ENCODE results near the gene ABI2.
"Not testable (repeated sequence)": the region's sequence is repeated elsewhere in the genome, so short reads cannot be mapped to it uniquely, and the experiment has no call there.

ABI2 gene

DNA sequence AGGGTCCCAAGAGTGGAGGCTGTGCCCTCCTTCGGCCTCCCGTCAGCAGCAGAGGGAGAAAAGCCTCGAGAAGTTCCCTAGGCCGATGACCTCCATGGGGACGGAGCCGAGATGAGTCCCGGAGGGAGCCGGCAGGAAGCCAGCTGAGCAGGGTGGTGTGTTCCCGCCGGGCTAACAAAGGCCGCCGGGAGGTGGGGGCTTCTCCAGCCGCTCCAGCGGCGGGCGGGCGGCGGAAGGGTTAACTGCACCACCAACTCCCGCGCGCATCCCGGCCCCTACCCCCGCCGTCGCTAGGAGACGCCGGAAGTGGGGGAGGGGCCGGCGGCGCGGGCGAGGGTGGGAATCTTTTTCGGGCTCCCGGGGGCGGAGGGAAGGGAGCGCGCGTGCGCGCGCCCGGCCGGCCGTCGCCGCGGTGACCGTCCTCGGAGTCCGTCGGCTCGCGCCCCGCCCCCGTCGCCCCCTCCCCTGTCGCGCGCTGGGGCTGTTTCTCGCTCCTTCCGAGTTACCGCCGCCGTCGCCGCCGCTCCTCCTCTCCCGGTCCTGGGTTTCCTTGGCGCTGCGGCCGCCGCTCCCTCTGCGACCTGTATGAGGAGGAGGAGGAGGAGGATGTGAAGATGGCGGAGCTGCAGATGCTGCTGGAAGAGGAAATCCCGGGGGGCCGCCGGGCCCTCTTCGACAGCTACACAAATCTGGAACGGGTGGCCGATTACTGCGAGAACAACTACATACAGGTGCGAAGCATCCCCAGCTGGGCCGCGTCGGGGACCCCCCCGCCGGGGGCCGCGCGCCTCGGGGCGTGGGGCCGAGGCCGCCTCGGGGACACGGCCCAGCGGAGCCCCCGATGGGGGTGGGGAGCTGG lies at the start of gene ABI2:
Gene ABI2 (plus strand): TSS at position 494 of the 859 bp plus-strand sequence. CDS start 121 bp downstream, at position 615.
- Histone ChIP-seq H3K4me3 (ENCODE audit: low read length) (peak within 1 kb of the TSS; percentile 76), H3K9ac (ENCODE audit: low read length) (peak within 1 kb of the TSS; percentile 62), H3K27me3 (ENCODE audit: control insufficient read depth, insufficient read depth, low read length) (no peaks in the 10 kb centered on the region), H3K27ac (ENCODE audit: low read depth, low read length) (peak within 1 kb of the TSS; percentile 68), H3K4me1 (ENCODE audit: control insufficient read depth, insufficient read depth, low read length) (peaks cover 4% of the 10 kb centered on the region), H3K36me3 (ENCODE audit: control insufficient read depth, insufficient read depth, low read length) (no peaks in the 10 kb centered on the region)

DNA sequence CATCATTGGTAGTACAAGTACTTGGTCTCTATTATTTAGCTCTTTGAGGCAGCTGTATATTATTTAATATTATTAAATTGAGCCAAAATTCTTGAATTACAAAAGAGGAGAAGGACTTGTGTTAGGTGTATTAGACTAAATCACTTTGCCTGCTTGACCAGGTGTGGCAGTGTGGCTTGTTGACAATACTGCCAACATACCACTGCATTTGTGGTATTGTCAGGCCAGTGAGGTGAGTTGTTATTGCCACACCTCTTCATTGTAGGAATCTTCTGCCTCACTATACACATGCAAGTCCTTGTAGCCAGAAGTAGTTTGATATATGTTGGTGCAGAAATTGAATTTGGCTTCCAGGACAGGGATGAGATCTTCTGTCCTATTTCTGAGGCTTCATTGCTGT lies 48.9 kb upstream of the ABI2 start:
- Histone ChIP-seq H3K4me3 (ENCODE audit: low read length) (no peak overlapping the region), H3K36me3 (ENCODE audit: control insufficient read depth, insufficient read depth, low read length) (peaks cover 20% of the 10 kb centered on the region), H3K9ac (ENCODE audit: low read length) (no peak overlapping the region), H3K4me1 (ENCODE audit: control insufficient read depth, insufficient read depth, low read length) (no peaks in the 10 kb centered on the region), H3K27ac (ENCODE audit: low read depth, low read length) (no peak overlapping the region), H3K27me3 (ENCODE audit: control insufficient read depth, insufficient read depth, low read length) (no peaks in the 10 kb centered on the region)

DNA sequence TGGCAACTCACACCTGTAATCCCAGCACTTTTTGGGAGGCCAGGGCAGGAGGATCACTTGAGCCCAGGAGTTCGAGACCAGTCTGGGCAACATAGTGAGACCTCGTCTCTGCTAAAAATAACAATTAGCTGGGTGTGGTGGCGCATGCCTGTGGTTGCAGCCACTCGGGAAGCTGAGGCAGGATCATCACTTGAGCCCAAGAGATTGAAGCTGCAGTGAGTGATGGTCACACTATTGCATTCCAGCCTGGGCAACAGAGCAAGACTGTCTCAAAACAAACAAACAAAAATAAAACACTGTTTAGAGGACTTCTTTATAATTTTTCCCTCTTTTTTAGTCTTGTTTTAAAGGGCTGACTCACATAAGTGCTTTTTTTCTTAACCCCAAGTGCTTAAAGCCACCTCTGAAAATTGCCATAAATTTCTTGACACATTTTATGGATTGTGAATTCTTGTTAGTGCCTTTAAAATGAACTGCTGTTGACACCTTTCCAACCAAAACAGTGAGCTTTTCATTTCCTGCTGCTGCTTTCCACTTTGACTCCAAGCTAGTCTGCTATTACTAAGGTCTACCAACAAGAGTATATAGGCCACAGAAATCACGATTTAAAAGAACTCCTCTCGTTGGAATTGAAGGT lies 47.6 kb upstream of the ABI2 start:
- Histone ChIP-seq H3K27me3 (ENCODE audit: control insufficient read depth, insufficient read depth, low read length) (no peaks in the 10 kb centered on the region), H3K36me3 (ENCODE audit: control insufficient read depth, insufficient read depth, low read length) (peaks cover 20% of the 10 kb centered on the region), H3K4me1 (ENCODE audit: control insufficient read depth, insufficient read depth, low read length) (no peaks in the 10 kb centered on the region), H3K9ac (ENCODE audit: low read length) (no peak overlapping the region), H3K27ac (ENCODE audit: low read depth, low read length) (no peak overlapping the region), H3K4me3 (ENCODE audit: low read length) (no peak overlapping the region)

DNA sequence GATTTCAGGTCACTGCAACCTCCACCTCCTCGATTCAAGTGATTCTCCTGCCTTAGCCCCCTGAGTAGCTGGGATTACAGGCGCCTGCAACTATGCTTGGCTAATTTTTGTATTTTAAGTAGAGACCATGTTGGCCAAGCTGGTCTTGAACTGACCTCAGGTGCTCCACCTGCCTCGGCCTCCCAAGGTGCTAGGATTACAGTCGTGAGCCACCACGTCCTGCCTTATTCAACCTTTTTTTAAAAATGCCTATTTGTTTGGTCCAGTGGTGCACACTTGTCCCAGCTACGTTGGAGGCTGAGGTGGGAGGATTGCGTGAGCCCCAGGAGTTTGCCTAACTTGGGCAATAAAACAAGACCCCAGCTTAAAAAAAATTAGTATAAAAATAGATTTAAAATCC lies 46.1 kb upstream of the ABI2 start:
- Histone ChIP-seq H3K4me3 (ENCODE audit: low read length) (no peak overlapping the region), H3K27me3 (ENCODE audit: control insufficient read depth, insufficient read depth, low read length) (no peaks in the 10 kb centered on the region), H3K9ac (ENCODE audit: low read length) (no peak overlapping the region), H3K27ac (ENCODE audit: low read depth, low read length) (no peak overlapping the region), H3K36me3 (ENCODE audit: control insufficient read depth, insufficient read depth, low read length) (peaks cover 20% of the 10 kb centered on the region), H3K4me1 (ENCODE audit: control insufficient read depth, insufficient read depth, low read length) (no peaks in the 10 kb centered on the region)

DNA sequence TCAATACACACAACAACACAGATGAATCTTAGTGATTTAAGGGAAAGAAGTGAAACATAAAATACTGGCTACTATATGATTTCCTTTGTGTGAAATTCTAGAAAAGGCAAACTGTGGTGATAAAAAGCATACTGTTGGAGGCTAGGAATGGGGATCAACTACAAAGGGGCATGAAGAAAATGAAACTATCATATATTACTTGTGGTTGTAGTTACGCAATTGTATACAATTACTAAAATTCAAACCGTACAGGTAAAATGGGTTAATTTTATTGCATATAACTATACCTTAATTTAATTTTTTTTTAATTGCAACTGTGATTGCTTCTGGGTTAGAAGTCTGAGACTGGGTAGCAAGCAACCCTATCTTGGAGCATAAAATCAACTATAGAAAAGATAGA lies 41.7 kb upstream of the ABI2 start:
- peaks cover 5% of the 10 kb centered on the region for H3K36me3 ChIP-seq (ENCODE audit: control insufficient read depth, insufficient read depth, low read length)
- H3K4me1 ChIP-seq (ENCODE audit: control insufficient read depth, insufficient read depth, low read length), result no peaks in the 10 kb centered on the region
- H3K9ac ChIP-seq (ENCODE audit: low read length), result no peak overlapping the region
- no peak overlapping the region for H3K4me3 ChIP-seq (ENCODE audit: low read length)
- no peaks in the 10 kb centered on the region for H3K27me3 ChIP-seq (ENCODE audit: control insufficient read depth, insufficient read depth, low read length)
- H3K27ac ChIP-seq (ENCODE audit: low read depth, low read length), result no peak overlapping the region

DNA sequence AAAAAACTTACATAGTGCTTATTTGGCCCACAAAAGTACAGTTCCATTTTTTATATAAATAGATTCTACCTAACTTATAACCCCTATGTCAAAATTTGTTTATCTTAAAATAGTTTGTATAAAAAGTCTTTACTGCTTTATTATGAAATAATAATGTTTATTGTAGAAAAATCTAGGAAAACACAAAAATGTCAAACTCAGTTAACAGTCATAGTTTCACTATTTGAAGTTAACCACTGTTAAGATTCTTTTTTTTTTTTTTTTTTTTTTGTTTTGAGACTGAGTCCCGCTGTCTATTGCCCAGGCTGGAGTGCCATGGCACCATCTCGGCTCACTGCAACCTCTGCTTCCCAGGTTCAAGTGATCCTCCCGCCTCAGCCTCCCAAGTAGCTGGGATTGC lies 26.5 kb upstream of the ABI2 start:
- Histone ChIP-seq H3K4me3 (ENCODE audit: low read length) (no peak overlapping the region), H3K36me3 (ENCODE audit: control insufficient read depth, insufficient read depth, low read length) (peaks cover 3% of the 10 kb centered on the region), H3K27me3 (ENCODE audit: control insufficient read depth, insufficient read depth, low read length) (no peaks in the 10 kb centered on the region), H3K4me1 (ENCODE audit: control insufficient read depth, insufficient read depth, low read length) (no peaks in the 10 kb centered on the region), H3K9ac (ENCODE audit: low read length) (no peak overlapping the region), H3K27ac (ENCODE audit: low read depth, low read length) (no peak overlapping the region)

DNA sequence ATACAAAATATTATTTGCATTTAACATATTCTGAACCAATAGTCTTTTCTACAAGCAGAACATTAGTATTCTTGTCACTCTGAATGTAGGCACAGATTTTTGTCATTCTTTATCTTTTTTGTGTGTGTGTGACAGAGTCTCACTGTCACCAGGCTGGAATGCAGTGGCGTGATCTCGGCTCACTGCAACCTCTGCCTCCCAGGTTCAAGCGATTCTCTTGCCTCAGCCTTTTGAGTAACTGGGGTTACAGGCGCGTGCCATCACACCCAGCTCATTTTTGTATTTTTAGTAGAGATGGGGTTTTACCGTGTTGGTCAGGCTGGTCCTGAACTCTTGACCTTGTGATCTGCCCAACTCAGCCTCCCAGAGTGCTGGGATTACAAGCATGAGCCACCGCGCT lies 25.6 kb upstream of the ABI2 start:
- H3K27me3 ChIP-seq (ENCODE audit: control insufficient read depth, insufficient read depth, low read length); H3K4me1 ChIP-seq (ENCODE audit: control insufficient read depth, insufficient read depth, low read length); H3K27ac ChIP-seq (ENCODE audit: low read depth, low read length); H3K4me3 ChIP-seq (ENCODE audit: low read length); H3K9ac ChIP-seq (ENCODE audit: low read length); H3K36me3 ChIP-seq (ENCODE audit: control insufficient read depth, insufficient read depth, low read length): not testable (repeated sequence)

DNA sequence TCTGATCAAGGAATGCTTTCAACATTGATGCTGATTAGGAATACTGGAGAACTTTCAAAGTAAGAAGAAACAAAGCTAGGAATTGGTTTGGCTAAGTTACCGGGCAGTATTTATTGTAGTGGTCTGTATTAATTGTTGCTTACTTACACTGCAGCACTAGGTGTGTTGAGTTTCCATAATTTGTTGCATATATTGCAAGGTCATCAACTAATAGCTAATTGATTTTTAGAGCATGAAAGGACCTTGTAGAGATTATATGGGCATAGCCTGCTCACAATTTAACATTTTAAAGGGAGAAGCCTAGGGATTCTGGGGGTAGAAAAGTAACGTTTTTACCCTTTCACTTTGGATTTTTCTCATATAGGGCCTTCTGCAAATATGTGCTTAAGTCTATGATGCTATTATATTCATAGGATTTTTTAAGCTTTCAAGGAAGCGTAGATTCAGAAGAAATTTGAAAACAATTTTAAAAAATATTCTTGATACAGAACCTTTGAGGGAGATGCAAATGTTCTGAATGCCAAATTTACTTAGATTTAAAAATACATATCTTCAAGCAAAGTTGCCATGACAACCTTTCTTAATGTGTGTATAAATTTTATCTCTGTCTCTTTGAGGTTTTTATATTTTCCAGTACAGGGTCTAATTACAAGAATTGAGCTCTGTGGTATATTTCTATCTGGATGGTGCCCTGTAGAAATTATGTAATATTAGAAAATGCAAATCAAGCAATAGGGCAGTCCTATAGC lies 17.3 kb upstream of the ABI2 start:
- no peaks in the 10 kb centered on the region for H3K27me3 ChIP-seq (ENCODE audit: control insufficient read depth, insufficient read depth, low read length)
- H3K9ac ChIP-seq (ENCODE audit: low read length), result no peak overlapping the region
- no peaks in the 10 kb centered on the region for H3K36me3 ChIP-seq (ENCODE audit: control insufficient read depth, insufficient read depth, low read length)
- H3K4me1 ChIP-seq (ENCODE audit: control insufficient read depth, insufficient read depth, low read length), result no peaks in the 10 kb centered on the region
- no peak overlapping the region for H3K4me3 ChIP-seq (ENCODE audit: low read length)
- H3K27ac ChIP-seq (ENCODE audit: low read depth, low read length), result no peak overlapping the region

DNA sequence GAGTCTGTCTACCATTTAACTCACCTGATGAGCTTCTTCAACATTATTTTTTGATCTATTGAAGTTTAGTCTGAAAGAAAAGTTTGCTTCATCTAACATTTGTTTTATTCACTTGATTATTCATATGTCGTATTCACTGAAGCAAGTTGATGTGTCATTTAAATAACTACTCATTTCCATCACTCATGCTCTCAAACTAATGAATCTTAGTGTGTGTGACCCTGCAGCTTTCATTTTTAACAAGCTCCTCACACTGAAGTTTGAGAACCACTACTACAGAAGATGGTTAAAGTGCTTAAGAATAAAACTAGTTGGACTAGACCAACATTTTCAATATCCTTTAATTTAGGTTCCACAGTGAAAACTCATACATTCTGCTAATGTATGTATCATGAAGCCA lies 1.8 kb upstream of the ABI2 start:
- H3K4me3 ChIP-seq (ENCODE audit: low read length), result no peak overlapping the region
- H3K36me3 ChIP-seq (ENCODE audit: control insufficient read depth, insufficient read depth, low read length), result no peaks in the 10 kb centered on the region
- no peak overlapping the region for H3K27ac ChIP-seq (ENCODE audit: low read depth, low read length)
- H3K4me1 ChIP-seq (ENCODE audit: control insufficient read depth, insufficient read depth, low read length), result peaks cover 4% of the 10 kb centered on the region
- no peak overlapping the region for H3K9ac ChIP-seq (ENCODE audit: low read length)
- no peaks in the 10 kb centered on the region for H3K27me3 ChIP-seq (ENCODE audit: control insufficient read depth, insufficient read depth, low read length)

DNA sequence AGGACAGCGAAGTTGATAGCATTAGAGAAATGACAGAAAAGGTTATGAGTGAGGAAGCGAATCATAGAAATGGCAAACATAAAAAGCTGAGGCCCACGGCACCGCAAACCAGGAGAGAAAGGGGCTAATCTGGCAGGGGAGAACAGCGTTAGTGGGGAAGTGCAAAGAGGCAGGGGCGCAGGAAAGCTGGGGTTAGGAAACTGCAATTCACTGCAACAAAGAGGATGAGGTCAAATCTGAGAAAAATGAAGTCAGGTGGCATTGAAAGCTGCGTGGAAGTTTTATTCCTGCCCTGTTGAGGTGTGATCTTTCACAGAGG lies 653 bp upstream of the ABI2 start:
- Histone ChIP-seq H3K36me3 (ENCODE audit: control insufficient read depth, insufficient read depth, low read length) (no peaks in the 10 kb centered on the region), H3K27me3 (ENCODE audit: control insufficient read depth, insufficient read depth, low read length) (no peaks in the 10 kb centered on the region), H3K9ac (ENCODE audit: low read length) (peak overlapping the region; percentile 8), H3K27ac (ENCODE audit: low read depth, low read length) (peak overlapping the region; percentile 67), H3K4me1 (ENCODE audit: control insufficient read depth, insufficient read depth, low read length) (peaks cover 4% of the 10 kb centered on the region), H3K4me3 (ENCODE audit: low read length) (peak overlapping the region; percentile 76)

DNA sequence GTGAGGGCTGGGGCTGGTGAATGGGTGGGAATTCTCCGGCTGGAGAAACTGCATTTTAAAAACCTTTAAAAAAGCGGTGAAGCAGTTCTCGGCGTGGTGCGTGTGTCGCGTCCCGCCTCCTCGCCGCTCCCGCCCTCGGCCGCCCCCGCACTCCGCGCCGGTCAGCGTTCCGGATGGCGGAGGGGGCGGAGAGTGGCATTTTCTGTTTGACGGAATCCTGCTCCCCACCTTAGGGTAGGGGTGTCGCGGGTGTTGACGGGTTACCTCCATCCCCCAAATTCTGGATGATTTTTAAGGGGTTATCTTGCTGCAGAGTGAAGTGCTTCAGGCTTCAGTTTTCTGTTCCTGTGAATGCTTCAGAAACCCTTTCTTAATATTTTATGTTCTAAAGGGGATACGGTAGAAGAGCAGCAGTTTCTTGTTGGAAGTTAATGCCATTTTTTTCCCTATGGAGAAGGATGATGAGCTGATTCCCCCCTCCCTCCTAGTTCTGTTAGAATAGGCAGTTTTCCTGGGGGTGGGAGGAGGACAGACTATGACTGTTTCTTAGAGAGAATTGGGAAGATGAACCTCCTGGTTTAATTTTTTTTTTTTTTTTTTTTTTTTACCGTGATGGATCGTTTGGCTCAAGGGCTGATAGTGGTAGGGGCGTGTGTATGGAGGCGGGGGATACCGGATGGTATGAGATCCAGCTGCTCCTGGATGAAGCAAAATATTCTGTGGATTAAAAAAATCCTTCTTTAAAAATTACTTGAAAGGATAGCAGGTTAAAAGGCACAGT lies 756 bp downstream of the ABI2 start:
- Histone ChIP-seq H3K27me3 (ENCODE audit: control insufficient read depth, insufficient read depth, low read length) (no peaks in the 10 kb centered on the region), H3K4me1 (ENCODE audit: control insufficient read depth, insufficient read depth, low read length) (peaks cover 4% of the 10 kb centered on the region), H3K4me3 (ENCODE audit: low read length) (peak overlapping the region; percentile 76), H3K9ac (ENCODE audit: low read length) (peak overlapping the region; percentile 62), H3K27ac (ENCODE audit: low read depth, low read length) (peak overlapping the region; percentile 68), H3K36me3 (ENCODE audit: control insufficient read depth, insufficient read depth, low read length) (no peaks in the 10 kb centered on the region)

DNA sequence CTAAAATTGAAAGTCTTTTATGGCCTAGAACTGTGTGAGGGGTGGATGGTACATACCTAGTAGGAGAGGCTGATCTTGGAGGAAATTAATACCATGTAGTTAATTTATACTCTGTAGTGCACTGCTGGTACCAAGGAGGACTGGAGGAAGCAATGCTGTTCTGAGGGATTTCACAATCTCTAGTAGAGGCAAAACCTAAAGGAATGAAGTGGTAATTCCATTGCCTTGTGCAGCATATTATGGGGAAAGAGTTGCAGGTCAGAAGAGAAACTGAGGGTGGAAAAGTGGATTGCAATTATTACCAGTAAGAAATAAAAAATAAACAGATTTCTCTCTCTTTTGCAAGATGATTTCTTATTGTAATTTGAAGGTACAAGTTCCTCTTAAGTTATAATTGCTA lies 2.2 kb downstream of the ABI2 start:
- H3K36me3 ChIP-seq (ENCODE audit: control insufficient read depth, insufficient read depth, low read length), result no peaks in the 10 kb centered on the region
- H3K4me3 ChIP-seq (ENCODE audit: low read length), result no peak overlapping the region
- no peaks in the 10 kb centered on the region for H3K27me3 ChIP-seq (ENCODE audit: control insufficient read depth, insufficient read depth, low read length)
- H3K4me1 ChIP-seq (ENCODE audit: control insufficient read depth, insufficient read depth, low read length), result peaks cover 4% of the 10 kb centered on the region
- no peak overlapping the region for H3K27ac ChIP-seq (ENCODE audit: low read depth, low read length)
- no peak overlapping the region for H3K9ac ChIP-seq (ENCODE audit: low read length)

Measured in rectal smooth muscle tissue (tissue), 1 donor.